ENCODE data around the gene EXOC3L4.
"Not testable (repeated sequence)": the region's sequence is repeated elsewhere in the genome, so short reads cannot be mapped to it uniquely, and the experiment has no call there.

Gene EXOC3L4

DNA sequence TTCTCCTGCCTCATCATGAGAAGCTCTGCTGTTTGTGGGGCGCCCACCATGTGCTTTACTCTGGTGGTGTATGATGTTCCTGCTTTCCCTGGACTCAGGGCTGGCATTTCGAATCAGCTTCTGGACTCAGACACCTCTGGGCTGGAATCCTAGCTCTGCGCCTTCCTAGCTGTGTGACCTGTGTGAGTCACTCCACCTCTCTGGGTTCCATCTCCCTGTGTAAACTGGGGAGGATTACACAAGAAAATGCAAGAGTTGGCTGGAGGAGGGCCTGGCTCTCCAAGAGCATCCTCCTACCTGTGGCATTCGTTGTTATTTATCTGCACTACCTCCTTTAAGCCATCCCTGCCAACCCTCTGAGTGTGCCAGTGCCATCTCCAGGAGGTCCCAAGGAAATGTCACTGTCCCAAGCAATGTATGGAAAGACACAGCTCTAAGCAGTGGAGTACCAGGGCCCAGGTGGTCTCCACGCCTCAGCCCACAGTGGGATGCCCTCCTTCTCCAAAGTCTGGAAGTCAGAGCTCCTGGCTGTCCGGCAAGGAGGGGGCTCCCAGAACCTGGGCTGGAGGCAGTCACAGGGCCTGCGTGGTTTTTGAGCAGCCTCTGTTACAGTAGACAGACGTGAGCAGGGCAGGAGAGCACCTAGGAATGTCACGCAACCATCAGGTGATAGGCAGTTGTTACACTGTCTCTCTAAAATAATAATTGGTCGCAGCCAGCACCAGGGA lies 21.5 kb downstream of the EXOC3L4 start:
- in situ Hi-C loops (cut with HindIII; ENCODE audit: low sequenced_read_pairs) = no loop called here
- no peak overlapping the region for H3K4me3 ChIP-seq (ENCODE audit: low read depth, low read length)
- TF ChIP-seq, protein P1, sequence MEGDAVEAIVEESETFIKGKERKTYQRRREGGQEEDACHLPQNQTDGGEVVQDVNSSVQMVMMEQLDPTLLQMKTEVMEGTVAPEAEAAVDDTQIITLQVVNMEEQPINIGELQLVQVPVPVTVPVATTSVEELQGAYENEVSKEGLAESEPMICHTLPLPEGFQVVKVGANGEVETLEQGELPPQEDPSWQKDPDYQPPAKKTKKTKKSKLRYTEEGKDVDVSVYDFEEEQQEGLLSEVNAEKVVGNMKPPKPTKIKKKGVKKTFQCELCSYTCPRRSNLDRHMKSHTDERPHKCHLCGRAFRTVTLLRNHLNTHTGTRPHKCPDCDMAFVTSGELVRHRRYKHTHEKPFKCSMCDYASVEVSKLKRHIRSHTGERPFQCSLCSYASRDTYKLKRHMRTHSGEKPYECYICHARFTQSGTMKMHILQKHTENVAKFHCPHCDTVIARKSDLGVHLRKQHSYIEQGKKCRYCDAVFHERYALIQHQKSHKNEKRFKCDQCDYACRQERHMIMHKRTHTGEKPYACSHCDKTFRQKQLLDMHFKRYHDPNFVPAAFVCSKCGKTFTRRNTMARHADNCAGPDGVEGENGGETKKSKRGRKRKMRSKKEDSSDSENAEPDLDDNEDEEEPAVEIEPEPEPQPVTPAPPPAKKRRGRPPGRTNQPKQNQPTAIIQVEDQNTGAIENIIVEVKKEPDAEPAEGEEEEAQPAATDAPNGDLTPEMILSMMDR (IDR thresholded peaks at IDR 0.05; ENCODE audit: low read depth, low read length, missing control alignments) = no peak
- DNase-seq (ENCODE audit: low read depth) = no peak

DNA sequence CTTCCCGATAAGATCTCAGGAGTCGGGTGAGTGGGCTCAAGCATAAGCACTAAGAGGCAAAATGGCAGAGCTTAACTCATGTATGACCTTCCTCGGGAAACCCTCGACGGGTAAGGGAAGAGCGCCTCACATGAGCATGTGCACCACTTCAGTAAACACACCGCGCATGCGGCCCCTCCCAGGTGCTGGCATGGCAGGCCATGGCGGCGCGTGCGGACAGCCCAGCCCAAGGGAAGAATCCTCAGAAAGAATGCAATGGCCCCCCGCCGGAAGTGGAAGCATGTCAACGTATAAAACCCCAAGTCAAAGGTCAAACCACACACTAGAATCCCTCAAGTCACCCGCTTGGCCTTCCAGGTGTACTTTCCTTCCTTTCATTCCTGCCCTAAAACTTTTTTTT lies 22.1 kb downstream of the EXOC3L4 start:
- H3K4me3 ChIP-seq (ENCODE audit: low read depth, low read length) = no peak overlapping the region
- TF ChIP-seq, protein P1 (IDR thresholded peaks at IDR 0.05; ENCODE audit: low read depth, low read length, missing control alignments) = no peak
- in situ Hi-C loops (cut with HindIII; ENCODE audit: low sequenced_read_pairs) = no loop called here
- no peak for DNase-seq (ENCODE audit: low read depth)

DNA sequence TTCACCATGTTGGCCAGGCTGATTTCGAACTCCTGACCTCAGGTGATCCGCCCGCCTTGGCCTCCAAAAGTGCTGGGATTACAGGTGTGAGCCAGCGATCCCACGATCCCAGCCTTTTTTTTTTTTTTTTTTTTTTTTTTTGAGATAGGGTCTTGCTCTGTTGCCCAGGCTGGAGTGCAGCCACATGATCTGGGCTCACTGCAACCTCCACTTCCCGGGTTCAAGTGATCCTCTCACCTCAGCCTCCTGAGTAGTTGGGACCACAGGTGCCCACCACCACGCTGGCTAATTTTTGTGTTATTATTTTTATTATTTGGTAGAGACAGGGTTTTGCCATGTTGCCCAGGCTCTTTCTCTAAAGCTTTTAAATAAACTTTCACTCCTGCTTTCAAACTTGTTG lies 23.0 kb downstream of the EXOC3L4 start:
- in situ Hi-C loops (cut with HindIII; ENCODE audit: low sequenced_read_pairs); DNase-seq (ENCODE audit: low read depth); H3K4me3 ChIP-seq (ENCODE audit: low read depth, low read length): not testable (repeated sequence)

DNA sequence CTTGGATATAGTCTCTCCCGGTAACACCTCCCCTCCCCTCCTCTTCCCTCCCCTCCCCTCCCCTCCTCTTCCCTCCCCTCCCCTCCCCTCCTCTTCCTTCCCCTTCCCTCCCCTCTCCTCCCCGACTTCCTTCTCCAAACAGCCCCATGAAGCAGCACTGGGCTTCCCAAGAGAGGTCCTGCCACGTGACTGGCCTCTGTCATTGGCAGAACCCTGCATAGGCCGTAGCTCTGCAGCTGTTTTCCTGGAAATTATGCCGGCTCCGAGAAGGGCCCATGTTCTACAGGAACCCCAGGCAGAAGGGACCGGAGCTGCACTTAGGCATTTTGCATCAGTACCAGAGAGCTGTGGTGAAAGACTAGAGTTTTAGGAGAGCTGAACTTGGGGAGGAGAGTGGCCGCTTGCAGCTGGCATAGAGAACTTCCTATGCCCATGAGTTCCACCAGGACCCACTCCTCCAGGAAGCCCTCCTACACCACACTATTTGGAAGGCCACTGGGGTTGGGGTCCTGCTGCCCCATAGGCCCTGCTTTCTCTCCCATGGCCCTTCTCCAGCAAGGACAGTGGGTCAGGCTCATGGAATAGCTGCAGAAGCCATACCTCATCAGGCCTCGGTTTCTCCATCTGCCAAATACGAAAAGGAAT lies 23.6 kb downstream of the EXOC3L4 start:
- TF ChIP-seq, protein P1 (IDR thresholded peaks at IDR 0.05; ENCODE audit: low read depth, low read length, missing control alignments) = no peak
- in situ Hi-C loops (cut with HindIII; ENCODE audit: low sequenced_read_pairs) = no loop called here
- DNase-seq (ENCODE audit: low read depth) = no peak
- no peak overlapping the region for H3K4me3 ChIP-seq (ENCODE audit: low read depth, low read length)

DNA sequence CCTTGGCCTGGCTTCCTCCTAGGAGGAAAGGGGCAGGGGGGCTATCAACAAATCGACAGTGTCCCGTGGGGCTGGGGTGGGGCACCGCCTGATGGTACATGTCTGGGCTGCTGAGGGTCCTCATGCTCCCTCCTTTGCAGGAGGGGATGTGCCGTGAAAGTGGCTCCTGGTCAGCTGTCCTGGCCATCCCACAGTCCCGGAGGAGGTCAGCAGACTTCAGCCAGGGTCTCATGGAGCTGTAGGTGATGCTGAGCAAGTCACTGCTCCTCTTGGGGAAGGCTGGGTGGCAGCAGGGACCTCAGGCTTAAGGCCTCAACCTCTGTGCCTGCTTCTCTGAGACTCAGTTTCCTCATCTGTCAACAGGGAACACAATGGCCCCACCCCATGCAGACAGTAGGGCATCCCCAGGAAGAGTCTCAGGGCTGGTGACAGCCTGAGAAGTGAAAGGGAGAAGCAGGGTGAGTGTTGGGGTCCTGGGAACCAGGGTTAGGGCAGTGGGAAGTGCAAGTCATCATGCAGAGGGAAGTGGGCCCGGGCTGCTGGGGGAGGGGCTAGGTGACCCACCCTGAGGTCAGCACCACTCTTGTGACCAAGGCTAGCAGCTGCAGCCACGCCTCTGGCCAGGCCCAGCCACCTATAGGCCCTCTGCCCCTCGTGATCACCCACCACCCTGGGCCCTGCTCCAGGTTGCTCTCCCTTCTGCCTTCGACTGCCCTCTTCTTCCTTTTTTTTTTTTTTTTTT lies 24.3 kb downstream of the EXOC3L4 start:
- DNase-seq (ENCODE audit: low read depth) = no peak
- TF ChIP-seq, protein P1 (IDR thresholded peaks at IDR 0.05; ENCODE audit: low read depth, low read length, missing control alignments) = no peak
- no peak overlapping the region for H3K4me3 ChIP-seq (ENCODE audit: low read depth, low read length)
- in situ Hi-C loops (cut with HindIII; ENCODE audit: low sequenced_read_pairs) = no loop called here

DNA sequence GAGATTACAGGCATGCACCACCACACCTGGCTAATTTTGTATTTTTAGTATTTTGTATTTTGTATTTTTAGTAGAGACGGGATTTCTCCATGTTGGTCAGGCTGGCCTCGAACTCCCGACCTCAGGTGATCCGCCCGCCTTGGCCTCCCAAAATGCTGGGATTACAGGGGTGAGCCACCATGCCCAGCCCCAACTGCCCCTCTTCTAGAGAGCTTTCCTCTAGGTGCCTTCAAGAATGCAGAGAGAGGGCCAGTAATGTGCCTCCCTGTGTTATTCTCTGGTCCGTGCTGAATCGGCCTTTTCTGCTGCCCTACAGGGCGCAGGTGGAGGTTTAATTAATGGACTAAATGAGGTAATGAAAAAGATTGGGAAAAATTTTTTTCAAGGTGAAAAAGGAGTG lies 25.0 kb downstream of the EXOC3L4 start:
- in situ Hi-C loops (cut with HindIII; ENCODE audit: low sequenced_read_pairs); DNase-seq (ENCODE audit: low read depth); H3K4me3 ChIP-seq (ENCODE audit: low read depth, low read length): not testable (repeated sequence)

DNA sequence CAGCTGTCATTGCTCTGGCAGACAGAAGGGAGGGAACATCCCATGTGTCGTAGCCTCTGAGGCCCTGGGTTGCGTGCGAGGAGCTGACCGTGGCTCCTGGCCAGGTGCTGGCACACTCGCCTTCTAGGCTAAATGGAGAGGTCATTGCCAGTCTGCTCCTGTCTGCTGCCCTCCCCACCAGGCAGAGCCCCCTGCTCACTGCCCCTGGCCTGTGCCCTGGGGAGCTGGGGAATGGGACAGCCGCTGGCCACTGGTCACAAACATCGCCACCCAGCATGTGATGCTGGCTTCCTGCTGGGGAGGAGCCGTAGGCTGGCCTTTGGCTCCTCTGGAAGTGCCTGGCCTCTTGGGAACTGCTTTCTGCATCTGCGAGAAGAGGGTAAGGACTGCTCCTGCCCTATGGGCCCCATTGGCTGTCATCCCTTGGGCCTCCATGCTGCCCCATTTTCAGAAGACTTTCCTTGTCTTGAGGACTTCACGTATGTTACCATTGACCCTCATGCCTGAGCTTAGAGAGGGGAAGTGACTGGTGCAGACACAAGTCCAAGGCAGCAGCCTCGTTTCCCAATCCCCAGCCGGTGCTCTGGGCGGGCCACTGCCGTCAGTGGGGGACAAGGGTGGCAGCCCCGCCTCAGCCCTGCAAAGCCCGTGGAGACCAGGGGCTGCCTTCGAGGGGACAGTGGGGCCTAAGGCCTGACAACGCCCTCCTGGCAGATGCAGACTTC lies 26.8 kb downstream of the EXOC3L4 start:
- no peak for DNase-seq (ENCODE audit: low read depth)
- in situ Hi-C loops (cut with HindIII; ENCODE audit: low sequenced_read_pairs) = no loop called here
- no peak overlapping the region for H3K4me3 ChIP-seq (ENCODE audit: low read depth, low read length)
- TF ChIP-seq, protein P1 (IDR thresholded peaks at IDR 0.05; ENCODE audit: low read depth, low read length, missing control alignments) = no peak
